HCT116 (cell line): ENCODE results near the gene PIK3C3. TPM values are rescaled to one million over a fixed set of nuclear protein-coding genes. Genes with fewer than 3 reads are reported as not detected.
A peak's percentile ranks its signal among the peaks of the same experiment; 100 is the strongest.

ENCODE experiments used
- ATAC-seq: fragments of 200-7000 bp; cut with Tn5 transposase; 2 replicates; pipeline ENCODE4 v1.9.1; 2020; ENCODE audit warnings: mild to moderate bottlenecking, moderate library complexity
- BruUV-seq: library from RNA; stranded (reverse); fragments of 400-500 nt; replicated peaks from 2 replicates; lab custom pipeline; 2021; lab: Mats Ljungman, UMichigan
- CTCF ChIA-PET: fragments of 300-600 bp; sonication (Branson Sonifier 250); formaldehyde crosslinking; loops from one replicate; lab custom pipeline; 2021; ENCODE audit warnings: antibody characterized with exemption; lab: Charles Lee
- POLR2A ChIA-PET: fragments of 300-600, 350-600 bp; sonication (Branson Sonifier 250); formaldehyde crosslinking; loops from one replicate; lab custom pipeline; 2021; ENCODE audit warnings: antibody characterized with exemption; lab: Charles Lee
- RAD21 ChIA-PET, 2 experiments: fragments of 300-600 bp; sonication (Branson Sonifier 250); formaldehyde crosslinking; loops; one replicate each; lab custom pipeline; 2023; ENCODE audit warnings: low total read pairs in 2 of 2; ENCODE audit not compliant: uncharacterized antibody in 2 of 2, unreplicated experiment in 2 of 2, low non-redundant PET in 1 of 2; lab: Charles Lee
- DNase-seq: peaks from one replicate; pipeline ENCODE4 v3.0.0-alpha.2; 2010; ENCODE audit warnings: low read depth, low spot score
- H2AFZ ChIP-seq: fragments of 200-600 bp; shearing (Covaris generic), sonication (generic); 2 replicates; pipeline ENCODE4 v1.6.1; 2017; ENCODE audit warnings: low read depth, mixed run types, mixed read lengths, antibody characterized with exemption, low read length; ENCODE audit not compliant: poor library complexity, severe bottlenecking
- H3K27ac ChIP-seq: 2 replicates; pipeline ENCODE4 v1.5.1; 2012; ENCODE audit warnings: low read depth, low read length
- H3K27me3 ChIP-seq: fragments of 200-600 bp; sonication (generic); 2 replicates; pipeline ENCODE4 v1.6.1; 2016; ENCODE audit warnings: mixed run types, low read length, mixed read lengths; ENCODE audit not compliant: insufficient read depth
- H3K36me3 ChIP-seq, 2 experiments: fragments of 200-500 bp in 1 of 2; fragments of 200-600 bp in 1 of 2; sonication (Bioruptor generic) in 1 of 2; sonication (generic) in 1 of 2; 2 replicates each; pipeline versions ENCODE4 v1.5.1 to v1.6.1; 2014 to 2016; ENCODE audit warnings: low read length in 2 of 2, inconsistent platforms in 1 of 2, mixed read lengths in 1 of 2, mixed run types in 1 of 2; ENCODE audit not compliant: insufficient read depth in 2 of 2, control insufficient read depth in 1 of 2
- H3K4me1 ChIP-seq, 2 experiments: fragments of 200-600 bp in 1 of 2; sonication (generic) in 1 of 2; 2 replicates each; pipeline versions ENCODE4 v1.5.1 to v1.6.1; 2012 to 2017; ENCODE audit warnings: low read length in 2 of 2, inconsistent platforms in 1 of 2, mild to moderate bottlenecking in 1 of 2, mixed read lengths in 1 of 2, mixed run types in 1 of 2, moderate library complexity in 1 of 2; ENCODE audit not compliant: insufficient read depth in 2 of 2, control insufficient read depth in 1 of 2
- H3K4me2 ChIP-seq: fragments of 200-600 bp; sonication (generic); 2 replicates; pipeline ENCODE4 v1.6.1; 2017; ENCODE audit warnings: mixed run types, low read length, mixed read lengths
- H3K4me3 ChIP-seq, 2 experiments: fragments of 200-600 bp in 1 of 2; sonication (generic) in 1 of 2; replicated peaks in 1 of 2; 2 replicates each; pipeline ENCODE4 v1.5.1; 2011 to 2016; ENCODE audit warnings: low read length in 2 of 2, control low read depth in 1 of 2, low read depth in 1 of 2, mild to moderate bottlenecking in 1 of 2, mixed read lengths in 1 of 2, mixed run types in 1 of 2
- H3K79me2 ChIP-seq: fragments of 200-600 bp; sonication (generic); 2 replicates; pipeline ENCODE4 v1.6.1; 2017; ENCODE audit warnings: mild to moderate bottlenecking, mixed run types, low read length, moderate library complexity, mixed read lengths; ENCODE audit not compliant: insufficient read depth
- H3K9ac ChIP-seq: fragments of 200-600 bp; sonication (generic); 2 replicates; pipeline ENCODE4 v1.6.1; 2016; ENCODE audit warnings: low read length, mixed read lengths
- H3K9me2 ChIP-seq: fragments of 200-600 bp; sonication (generic), shearing (Covaris generic); 2 replicates; pipeline ENCODE4 v1.6.1; 2017; ENCODE audit warnings: mixed run types, mild to moderate bottlenecking, moderate library complexity; ENCODE audit not compliant: insufficient read depth
- H3K9me3 ChIP-seq, 2 experiments: fragments of 200-500 bp in 1 of 2; fragments of 200-600 bp in 1 of 2; sonication (Bioruptor generic) in 1 of 2; sonication (generic) in 1 of 2; 2 replicates each; pipeline ENCODE4 v1.6.1; 2014 to 2017; ENCODE audit warnings: low read length in 2 of 2, mixed read lengths in 2 of 2, inconsistent platforms in 1 of 2, low read depth in 1 of 2, mild to moderate bottlenecking in 1 of 2, mixed run types in 1 of 2, moderate library complexity in 1 of 2; ENCODE audit not compliant: control insufficient read depth in 1 of 2, insufficient read depth in 1 of 2
- H4K20me1 ChIP-seq: fragments of 200-600 bp; sonication (generic), shearing (Covaris generic); 2 replicates; pipeline ENCODE4 v1.6.1; 2017; ENCODE audit warnings: mixed run types, mild to moderate bottlenecking, moderate library complexity; ENCODE audit not compliant: insufficient read depth
- ATF3 ChIP-seq: IDR thresholded peaks from 2 replicates; pipeline ENCODE4 v1.6.1; 2012
- CTCF ChIP-seq, 3 experiments: fragments of 200-600 bp in 1 of 3; sonication (generic) in 1 of 3; IDR thresholded peaks in 2 of 3; conservative IDR thresholded peaks in 1 of 3; 2 replicates each; pipeline ENCODE4 v1.5.1; 2012 to 2017; ENCODE audit warnings: low read depth in 2 of 3, low read length in 2 of 3, antibody characterized with exemption in 1 of 3, borderline replicate concordance in 1 of 3, control low read depth in 1 of 3, mild to moderate bottlenecking in 1 of 3, mixed read lengths in 1 of 3, mixed run types in 1 of 3, moderate library complexity in 1 of 3; ENCODE audit not compliant: insufficient read depth in 1 of 3
- EGR1 ChIP-seq: IDR thresholded peaks from 2 replicates; pipeline ENCODE4 v1.6.1; 2012; ENCODE audit warnings: low read depth
- EZH2phosphoT487 ChIP-seq: fragments of 200-600 bp; IDR thresholded peaks from 2 replicates; pipeline ENCODE4 v1.6.1; 2018; ENCODE audit warnings: antibody characterized with exemption, borderline replicate concordance
- FOSL1 ChIP-seq: IDR thresholded peaks from 2 replicates; pipeline ENCODE4 v1.6.1; 2012; ENCODE audit warnings: low read depth
- JUND ChIP-seq: IDR thresholded peaks from 2 replicates; pipeline ENCODE4 v1.6.1; 2012
- MAX ChIP-seq: IDR thresholded peaks from 2 replicates; pipeline ENCODE4 v1.6.1; 2012
- POLR2A ChIP-seq: IDR thresholded peaks from 2 replicates; pipeline ENCODE4 v1.7.0; 2011; ENCODE audit warnings: borderline replicate concordance; ENCODE audit not compliant: insufficient read depth, insufficient read length; ENCODE audit errors: extremely low read depth
- RAD21 ChIP-seq: IDR thresholded peaks from 2 replicates; pipeline ENCODE4 v1.6.1; 2012; ENCODE audit warnings: low read depth, mild to moderate bottlenecking
- SIN3A ChIP-seq: IDR thresholded peaks from 2 replicates; pipeline ENCODE4 v1.6.1; 2012; ENCODE audit warnings: low read depth
- SP1 ChIP-seq: IDR thresholded peaks from 2 replicates; pipeline ENCODE4 v1.6.1; 2012; ENCODE audit warnings: low read depth
- SRF ChIP-seq: IDR thresholded peaks from 2 replicates; pipeline ENCODE4 v1.6.1; 2012; ENCODE audit warnings: low read depth
- TCF7L2 ChIP-seq: IDR thresholded peaks from 2 replicates; pipeline ENCODE4 v1.7.0; 2011; ENCODE audit warnings: borderline replicate concordance, inconsistent platforms; ENCODE audit not compliant: insufficient read depth, insufficient read length; ENCODE audit errors: extremely low read depth
- YY1 ChIP-seq: IDR thresholded peaks from 2 replicates; pipeline ENCODE4 v1.6.1; 2011; ENCODE audit warnings: low read length, low read depth, moderate library complexity, mild to moderate bottlenecking; ENCODE audit not compliant: insufficient replicate concordance; ENCODE audit errors: extremely low read depth
- ZFX ChIP-seq: fragments of 450-650 bp; IDR thresholded peaks from 2 replicates; pipeline ENCODE4 v1.6.1; 2017
- ZNF274 ChIP-seq: fragments of 200-500 bp; sonication (Bioruptor generic); IDR thresholded peaks from 2 replicates; pipeline ENCODE4 v1.6.1; 2014; ENCODE audit warnings: mild to moderate bottlenecking, low read depth, low read length, inconsistent platforms
- intact Hi-C: fragments of 100-400 bp; cut with micrococcal nuclease; formaldehyde crosslinking; loops from 2 replicates; pipeline ENCODE4 v1.10.0; 2022
- total RNA-seq: library from RNA; stranded (reverse); gene quantifications from one replicate; pipeline ENCODE4 v1.2.1, GENCODE V29; 2021; ENCODE audit not compliant: unreplicated experiment

The PIK3C3 gene
- total RNA-seq, 1 experiment from 2014 or later: 40.4 TPM

GRCh38 chr18:42030586-42031182, 75.7 kb downstream of the PIK3C3 start:
- Histone ChIP-seq H3K4me3 (no peak overlapping the region), H3K4me1 (no peaks in the 10 kb centered on the region), H3K79me2 (no peaks in the 10 kb centered on the region), H3K9me3 (no peaks in the 10 kb centered on the region), H3K27me3 (no peaks in the 10 kb centered on the region), H3K27ac (no peak overlapping the region), H3K9ac (no peak overlapping the region), H3K36me3 (peaks cover 0 to 8% of the 10 kb centered on the region in 2 experiments; a peak in 2 of 4 replicates), H4K20me1 (no peaks in the 10 kb centered on the region), H3K9me2 (no peaks in the 10 kb centered on the region), H3K4me2 (no peak overlapping the region), H2AFZ (no peak overlapping the region)
- ATAC-seq: peak; percentile 91
- intact Hi-C loops: no loop called here
- ChIA-PET CTCF (interaction anchor here (0.6 to 1.0 kb wide), 4 partner anchors 10 to 21 kb away, joined by 3 to 5 read pairs (median 4); no protein-coding TSS in a partner anchor), POLR2A (no interaction called here), RAD21 (no interaction called here)
- TF ChIP-seq CTCF (IDR thresholded peaks at IDR 0.05 in 2 of 3, conservative IDR thresholded peaks at IDR 0.05 in 1 of 3; ENCODE audit: borderline replicate concordance in 1 of 3, insufficient read depth in 1 of 3, low read depth in 2 of 3, low read length in 2 of 3) (peak in 2 of 3 experiments; percentile 58 to 77; a peak in 4 of 6 replicates), SRF (no peak)
- no TSS peak for BruUV-seq
- DNase-seq: no peak

GRCh38 chr18:42032447-42032846, 77.4 kb downstream of the PIK3C3 start:
- Histone ChIP-seq H3K9ac (no peak overlapping the region), H3K4me2 (no peak overlapping the region), H3K27me3 (no peaks in the 10 kb centered on the region), H2AFZ (no peak overlapping the region), H3K9me3 (no peaks in the 10 kb centered on the region), H3K9me2 (no peaks in the 10 kb centered on the region), H4K20me1 (no peaks in the 10 kb centered on the region), H3K4me1 (no peaks in the 10 kb centered on the region), H3K27ac (no peak overlapping the region), H3K4me3 (no peak overlapping the region), H3K79me2 (no peaks in the 10 kb centered on the region), H3K36me3 (peaks cover 0 to 11% of the 10 kb centered on the region in 2 experiments; a peak in 2 of 4 replicates)
- no peak for ATAC-seq
- DNase-seq: no peak
- BruUV-seq: no TSS peak
- intact Hi-C loops: no loop called here
- ChIA-PET RAD21 (no interaction called here), POLR2A (no interaction called here), CTCF (no interaction called here)
- TF ChIP-seq RAD21 (no peak), TCF7L2 (no peak), SIN3A (no peak), ATF3 (no peak), FOSL1 (no peak), JUND (no peak), ZFX (no peak), MAX (no peak), EZH2phosphoT487 (no peak), YY1 (no peak), EGR1 (no peak), ZNF274 (no peak), CTCF (IDR thresholded peaks at IDR 0.05 in 2 of 3, conservative IDR thresholded peaks at IDR 0.05 in 1 of 3; ENCODE audit: borderline replicate concordance in 1 of 3, insufficient read depth in 1 of 3, low read depth in 2 of 3, low read length in 2 of 3) (no peak), SRF (no peak), POLR2A (no peak), SP1 (no peak)
